AG04450 (cell line): ENCODE measurements around the gene POLR1G. TPM values are rescaled to one million over a fixed set of nuclear protein-coding genes. Genes with fewer than 3 reads are reported as not detected.
"Not testable (repeated sequence)": the region's sequence is repeated elsewhere in the genome, so short reads cannot be mapped to it uniquely, and the experiment has no call there.

Experiments
- CTCF ChIA-PET: fragments of 300-600, 350-600 bp; formaldehyde crosslinking; extraction: SDS; loops from one replicate; lab custom pipeline; 2022; ENCODE audit warnings: antibody characterized with exemption, inconsistent platforms; lab: Charles Lee
- POLR2A ChIA-PET: fragments of 350-600 bp; formaldehyde crosslinking; extraction: SDS; loops from one replicate; lab custom pipeline; 2021; ENCODE audit warnings: antibody characterized with exemption, inconsistent platforms; lab: Yijun Ruan, JAX
- DNase-seq: peaks from one replicate; pipeline ENCODE4 v3.0.0-alpha.2; 2011; ENCODE audit warnings: low read depth, low spot score
- H3K27ac ChIP-seq: one replicate; pipeline ENCODE4 v1.5.1; 2012; ENCODE audit warnings: low read depth, low read length, control low read depth
- H3K27me3 ChIP-seq: one replicate; pipeline ENCODE4 v1.6.0; 2012; ENCODE audit warnings: low read length; ENCODE audit not compliant: control insufficient read depth, insufficient read depth
- H3K4me3 ChIP-seq: 2 replicates; pipeline ENCODE4 v1.5.1; 2011; ENCODE audit warnings: mild to moderate bottlenecking, low read depth, low read length, control low read depth
- H3K9me3 ChIP-seq: 2 replicates; pipeline ENCODE4 v1.5.1; 2012; ENCODE audit warnings: low read length; ENCODE audit not compliant: control insufficient read depth, insufficient read depth
- polyA plus RNA-seq: library from polyadenylated mRNA; depleted of rRNA; stranded (reverse); fragments of >200 nt; gene quantifications from 2 replicates; pipeline ENCODE4 v1.2.3, GENCODE V29; 2011
- TF ChIP-seq, protein P1 (sequence below): IDR thresholded peaks from 2 replicates; pipeline ENCODE4 v1.5.1; 2011; ENCODE audit warnings: low read depth, low read length, control low read depth, inconsistent platforms

The POLR1G gene
- polyA plus RNA-seq, 1 experiment: 3.0 TPM

DNA sequence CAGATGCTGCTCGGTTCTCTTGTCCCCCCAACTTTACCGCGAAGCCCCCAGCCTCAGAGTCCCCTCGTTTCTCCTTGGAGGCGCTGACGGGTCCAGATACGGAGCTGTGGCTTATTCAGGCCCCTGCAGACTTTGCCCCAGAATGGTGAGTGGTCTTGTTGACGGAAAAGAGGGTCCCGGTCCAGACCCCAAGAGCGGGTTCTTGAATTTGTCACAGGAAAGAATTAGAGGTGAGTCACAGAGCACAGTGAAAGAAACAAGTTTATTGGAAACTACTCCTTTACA, 589 bp downstream of the POLR1G start:
- Histone ChIP-seq H3K27ac (no peak overlapping the region), H3K9me3 (no peaks in the 10 kb centered on the region; the same call in 1 of the 2 replicates), H3K27me3 (no peaks in the 10 kb centered on the region), H3K4me3 (peak overlapping the region; percentile 86)
- TF ChIP-seq, protein P1, sequence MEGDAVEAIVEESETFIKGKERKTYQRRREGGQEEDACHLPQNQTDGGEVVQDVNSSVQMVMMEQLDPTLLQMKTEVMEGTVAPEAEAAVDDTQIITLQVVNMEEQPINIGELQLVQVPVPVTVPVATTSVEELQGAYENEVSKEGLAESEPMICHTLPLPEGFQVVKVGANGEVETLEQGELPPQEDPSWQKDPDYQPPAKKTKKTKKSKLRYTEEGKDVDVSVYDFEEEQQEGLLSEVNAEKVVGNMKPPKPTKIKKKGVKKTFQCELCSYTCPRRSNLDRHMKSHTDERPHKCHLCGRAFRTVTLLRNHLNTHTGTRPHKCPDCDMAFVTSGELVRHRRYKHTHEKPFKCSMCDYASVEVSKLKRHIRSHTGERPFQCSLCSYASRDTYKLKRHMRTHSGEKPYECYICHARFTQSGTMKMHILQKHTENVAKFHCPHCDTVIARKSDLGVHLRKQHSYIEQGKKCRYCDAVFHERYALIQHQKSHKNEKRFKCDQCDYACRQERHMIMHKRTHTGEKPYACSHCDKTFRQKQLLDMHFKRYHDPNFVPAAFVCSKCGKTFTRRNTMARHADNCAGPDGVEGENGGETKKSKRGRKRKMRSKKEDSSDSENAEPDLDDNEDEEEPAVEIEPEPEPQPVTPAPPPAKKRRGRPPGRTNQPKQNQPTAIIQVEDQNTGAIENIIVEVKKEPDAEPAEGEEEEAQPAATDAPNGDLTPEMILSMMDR: no peak
- ChIA-PET CTCF (no interaction called here), POLR2A (interaction anchor here (0.6 to 1.3 kb wide), 2 partner anchors 9 to 80 kb away, joined by 3 to 4 read pairs; no protein-coding TSS in a partner anchor)
- DNase-seq: no peak

DNA sequence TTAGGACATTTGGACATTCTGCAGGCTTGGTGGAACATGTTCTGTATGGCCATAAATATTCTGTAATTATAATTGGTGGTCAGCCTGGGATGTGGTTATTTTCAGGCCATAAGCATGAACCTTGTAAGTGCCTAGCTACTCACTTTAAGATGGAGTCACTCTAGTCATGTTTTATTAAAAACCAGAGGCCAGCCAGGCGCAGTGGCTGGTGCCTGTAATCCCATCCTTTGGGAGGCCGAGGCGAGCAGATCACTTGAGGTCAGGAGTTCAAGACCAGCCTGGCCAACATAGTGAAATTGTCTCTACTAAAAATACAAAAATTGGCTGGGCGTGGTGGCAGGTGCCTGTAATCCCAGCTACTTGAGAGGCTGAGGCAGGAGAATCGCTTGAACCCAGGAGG, 1.1 kb downstream of the POLR1G start:
- peak overlapping the region; percentile 86 for H3K4me3 ChIP-seq

DNA sequence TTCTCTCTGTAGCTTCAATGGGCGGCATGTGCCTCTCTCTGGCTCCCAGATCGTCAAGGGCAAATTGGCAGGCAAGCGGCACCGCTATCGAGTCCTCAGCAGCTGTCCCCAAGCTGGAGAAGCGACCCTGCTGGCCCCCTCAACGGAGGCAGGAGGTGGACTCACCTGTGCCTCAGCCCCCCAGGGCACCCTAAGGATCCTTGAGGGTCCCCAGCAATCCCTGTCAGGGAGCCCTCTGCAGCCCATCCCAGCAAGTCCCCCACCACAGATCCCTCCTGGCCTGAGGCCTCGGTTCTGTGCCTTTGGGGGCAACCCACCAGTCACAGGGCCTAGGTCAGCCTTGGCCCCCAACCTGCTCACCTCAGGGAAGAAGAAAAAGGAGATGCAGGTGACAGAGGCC, 1.7 kb downstream of the POLR1G start:
- Histone ChIP-seq H3K4me3 (no peak overlapping the region), H3K27me3 (no peaks in the 10 kb centered on the region), H3K27ac (no peak overlapping the region), H3K9me3 (no peaks in the 10 kb centered on the region; the same call in 1 of the 2 replicates)
- ChIA-PET CTCF (no interaction called here), POLR2A (no interaction called here)
- TF ChIP-seq, protein P1: no peak
- no peak for DNase-seq

More for the DNA sequence above, 1.1 kb downstream of the POLR1G start:
- H3K27ac ChIP-seq, H3K27me3 ChIP-seq, DNase-seq, CTCF ChIA-PET, H3K9me3 ChIP-seq: not testable (repeated sequence)
- POLR2A ChIA-PET: interaction anchor here (0.6 to 1.3 kb wide), 2 partner anchors 9 to 79 kb away, joined by 3 to 4 read pairs; no protein-coding TSS in a partner anchor

DNA sequence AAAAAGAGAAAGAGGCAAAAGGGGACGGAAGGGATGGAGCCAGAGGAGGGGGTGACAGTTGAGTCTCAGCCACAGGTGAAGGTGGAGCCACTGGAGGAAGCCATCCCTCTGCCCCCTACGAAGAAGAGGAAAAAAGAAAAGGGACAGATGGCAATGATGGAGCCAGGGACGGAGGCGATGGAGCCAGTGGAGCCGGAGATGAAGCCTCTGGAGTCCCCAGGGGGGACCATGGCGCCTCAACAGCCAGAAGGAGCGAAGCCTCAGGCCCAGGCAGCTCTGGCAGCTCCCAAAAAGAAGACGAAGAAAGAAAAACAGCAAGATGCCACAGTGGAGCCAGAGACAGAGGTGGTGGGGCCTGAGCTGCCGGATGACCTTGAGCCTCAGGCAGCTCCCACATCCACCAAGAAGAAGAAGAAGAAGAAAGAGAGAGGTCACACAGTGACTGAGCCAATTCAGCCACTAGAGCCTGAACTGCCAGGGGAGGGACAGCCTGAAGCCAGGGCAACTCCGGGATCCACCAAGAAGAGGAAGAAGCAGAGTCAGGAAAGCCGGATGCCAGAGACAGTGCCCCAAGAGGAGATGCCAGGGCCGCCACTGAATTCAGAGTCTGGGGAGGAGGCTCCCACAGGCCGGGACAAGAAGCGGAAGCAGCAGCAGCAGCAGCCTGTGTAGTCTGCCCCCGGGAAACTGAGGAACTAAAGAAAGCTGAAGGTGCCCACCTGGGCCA, 2.5 kb downstream of the POLR1G start:
- no peak for DNase-seq
- H3K27ac ChIP-seq: no peak overlapping the region
- POLR2A ChIA-PET: no interaction called here
- CTCF ChIA-PET: no interaction called here
- TF ChIP-seq, protein P1: no peak
- no peak overlapping the region for H3K4me3 ChIP-seq
- no peaks in the 10 kb centered on the region; the same call in 1 of the 2 replicates for H3K9me3 ChIP-seq
- H3K27me3 ChIP-seq: no peaks in the 10 kb centered on the region

DNA sequence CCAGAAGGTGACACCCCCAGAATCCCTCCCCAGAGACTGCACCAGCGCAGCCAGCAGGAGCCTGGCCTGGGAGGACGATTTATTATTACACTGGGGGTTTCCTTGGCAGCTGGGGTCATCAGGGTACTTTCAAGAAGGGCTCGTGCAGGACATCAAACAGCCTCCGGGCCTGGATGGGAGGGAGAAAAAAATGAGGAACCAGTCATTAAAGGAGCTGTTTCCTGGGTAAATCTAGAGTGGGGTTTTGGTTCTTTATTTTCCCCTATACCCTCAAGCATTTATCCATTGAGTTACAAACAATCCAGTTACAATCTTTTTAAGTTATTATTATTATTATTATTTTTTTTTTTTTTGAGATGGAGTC, 3.1 kb downstream of the POLR1G start:
- no peak for DNase-seq
- H3K27me3 ChIP-seq: no peaks in the 10 kb centered on the region
- H3K27ac ChIP-seq: no peak overlapping the region
- TF ChIP-seq, protein P1: no peak
- no peak overlapping the region for H3K4me3 ChIP-seq
- ChIA-PET CTCF (interaction anchor here (1.6 kb wide), 1 partner anchor 69 kb away, joined by 3 read pairs; no protein-coding TSS in a partner anchor), POLR2A (no interaction called here)
- no peaks in the 10 kb centered on the region; the same call in 1 of the 2 replicates for H3K9me3 ChIP-seq

DNA sequence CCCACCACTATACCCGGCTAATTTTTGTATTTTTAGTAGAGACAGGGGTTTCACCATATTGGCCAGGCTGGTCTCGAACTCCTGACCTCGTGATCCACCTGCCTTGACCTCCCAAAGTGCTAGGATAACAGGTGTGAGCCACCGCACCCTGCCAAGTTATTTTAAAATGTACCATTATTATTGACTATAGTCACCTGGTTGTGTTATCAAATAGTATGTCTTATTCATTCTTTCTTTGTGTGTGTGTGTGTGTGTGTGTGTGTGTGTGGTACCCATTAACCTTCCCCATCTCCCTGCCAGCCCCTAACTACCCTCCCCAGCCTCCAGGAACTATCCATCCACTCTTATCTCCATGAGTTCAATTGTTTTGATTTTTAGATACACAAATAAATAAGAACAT, 3.9 kb downstream of the POLR1G start:
- CTCF ChIA-PET: interaction anchor here (1.6 kb wide), 1 partner anchor 68 kb away, joined by 3 read pairs; no protein-coding TSS in a partner anchor
- H3K9me3 ChIP-seq, POLR2A ChIA-PET, H3K4me3 ChIP-seq, DNase-seq, H3K27ac ChIP-seq, H3K27me3 ChIP-seq: not testable (repeated sequence)
